GM12878 (cell line): ENCODE measurements around the gene THAP6. TPM values are rescaled to one million over a fixed set of nuclear protein-coding genes. Genes with fewer than 3 reads are reported as not detected.
"Not testable (repeated sequence)": the region's sequence is repeated elsewhere in the genome, so short reads cannot be mapped to it uniquely, and the experiment has no call there.

Source experiments
- ATAC-seq: fragments of 200-7000 bp; cut with Tn5 transposase; 3 replicates; pipeline ENCODE4 v1.9.1; 2020; ENCODE audit warnings: mild to moderate bottlenecking, moderate library complexity
- BruUV-seq: library from RNA; stranded (reverse); fragments of 400-500 nt; replicated peaks from 2 replicates; lab custom pipeline; 2021; lab: Mats Ljungman, UMichigan
- CTCF ChIA-PET: fragments of 300-600 bp; sonication (Branson Sonifier 250); formaldehyde crosslinking; extraction: SDS; loops from one replicate; lab custom pipeline; 2021; ENCODE audit warnings: inconsistent platforms; lab: Yijun Ruan, JAX
- POLR2A ChIA-PET: fragments of 350-600 bp; formaldehyde crosslinking; extraction: SDS; loops from one replicate; lab custom pipeline; 2021; ENCODE audit warnings: inconsistent platforms; lab: Charles Lee
- RAD21 ChIA-PET: fragments of 300-600 bp; sonication (Branson Sonifier 250); formaldehyde crosslinking; loops from one replicate; lab custom pipeline; 2023; ENCODE audit warnings: antibody characterized with exemption; ENCODE audit not compliant: unreplicated experiment; lab: Charles Lee
- SMC1A ChIA-PET: fragments of 300-600 bp; sonication (Branson Sonifier 250); formaldehyde crosslinking; loops from one replicate; lab custom pipeline; 2023; ENCODE audit not compliant: unreplicated experiment, uncharacterized antibody; lab: Charles Lee
- DNase-seq: peaks from one replicate; pipeline ENCODE4 v3.0.0-alpha.2; 2011; ENCODE audit warnings: low read depth, low spot score
- FAIRE-seq: peaks from 3 replicates; lab custom pipeline; 2011; peaks lifted over from hg19 to GRCh38; lab: Jason Lieb, UNC
- H2AFZ ChIP-seq: 2 replicates; pipeline ENCODE4 v1.6.0; 2011; ENCODE audit warnings: low read depth, low read length, control low read depth; ENCODE audit not compliant: control insufficient read depth
- H3K27ac ChIP-seq: 2 replicates; pipeline ENCODE4 v1.5.1; 2011; ENCODE audit warnings: control low read depth; ENCODE audit not compliant: control insufficient read depth, insufficient read depth
- H3K27me3 ChIP-seq, 2 experiments: replicated peaks in 1 of 2; 2 replicates each; pipeline versions ENCODE4 v1.6.0 to v1.6.1; 2011; ENCODE audit warnings: low read length in 1 of 2; ENCODE audit not compliant: control insufficient read depth in 2 of 2, insufficient read depth in 2 of 2
- H3K36me3 ChIP-seq, 2 experiments: 2 replicates each; pipeline ENCODE4 v1.5.1; 2011; ENCODE audit warnings: low read length in 1 of 2; ENCODE audit not compliant: control insufficient read depth in 2 of 2, insufficient read depth in 2 of 2
- H3K4me1 ChIP-seq: 2 replicates; pipeline ENCODE4 v1.6.1; 2011; ENCODE audit warnings: mild to moderate bottlenecking, low read length, moderate library complexity, mixed read lengths; ENCODE audit not compliant: control insufficient read depth, insufficient read depth
- H3K4me2 ChIP-seq: 2 replicates; pipeline ENCODE4 v1.6.0; 2011; ENCODE audit warnings: control low read depth; ENCODE audit not compliant: control insufficient read depth, insufficient read depth
- H3K4me3 ChIP-seq: fragments of 200-600 bp; sonication (generic); 2 replicates; pipeline ENCODE4 v1.5.1; 2016
- H3K79me2 ChIP-seq: 2 replicates; pipeline ENCODE4 v1.6.0; 2011; ENCODE audit warnings: low read length; ENCODE audit not compliant: control insufficient read depth, insufficient read depth
- H3K9ac ChIP-seq: 2 replicates; pipeline ENCODE4 v1.8.0; 2011; ENCODE audit warnings: low read length, control low read depth, mixed read lengths; ENCODE audit not compliant: control insufficient read depth, insufficient read depth
- H3K9me3 ChIP-seq: replicated peaks from 3 replicates; pipeline ENCODE4 v1.5.1; 2011; ENCODE audit warnings: mild to moderate bottlenecking, low read length; ENCODE audit not compliant: control insufficient read depth, insufficient read depth
- H4K20me1 ChIP-seq: 2 replicates; pipeline ENCODE4 v1.6.0; 2011; ENCODE audit not compliant: control insufficient read depth, insufficient read depth
- HCFC1 ChIP-seq: fragments of 150-350 bp; IDR thresholded peaks from 2 replicates; pipeline ENCODE4 v1.6.1; 2014; ENCODE audit warnings: low read length
- KDM1A ChIP-seq: fragments of 200-600 bp; sonication (generic); IDR thresholded peaks from 2 replicates; pipeline ENCODE4 v1.6.1; 2016; ENCODE audit warnings: borderline replicate concordance
- MTA3 ChIP-seq: IDR thresholded peaks from 2 replicates; pipeline ENCODE4 v1.6.1; 2012; ENCODE audit warnings: low read length, inconsistent platforms, borderline replicate concordance
- NR2C1 ChIP-seq: fragments of 450-650 bp; IDR thresholded peaks from 2 replicates; pipeline ENCODE4 v1.6.1; 2017; ENCODE audit warnings: antibody characterized with exemption, mild to moderate bottlenecking, moderate library complexity
- NR2F1 ChIP-seq: fragments of 450-650 bp; conservative IDR thresholded peaks from 2 replicates; pipeline ENCODE4 v1.6.1; 2017; ENCODE audit warnings: mild to moderate bottlenecking
- NRF1 ChIP-seq: conservative IDR thresholded peaks from 2 replicates; pipeline ENCODE4 v1.6.1; 2011; ENCODE audit warnings: mild to moderate bottlenecking, low read depth, low read length, improper control_type of control experiment
- YBX1 ChIP-seq: fragments of 450-650 bp; IDR thresholded peaks from 2 replicates; pipeline ENCODE4 v1.6.1; 2016; ENCODE audit warnings: antibody characterized with exemption
- WGBS: methylation state at CpG from one replicate; pipeline ENCODE4 v1.1.6; 2016; ENCODE audit warnings: low lambda C conversion rate; ENCODE audit not compliant: insufficient replicate concordance, insufficient coverage; ENCODE audit errors: missing lambda C conversion rate; 5-methylcytosine and 5-hydroxymethylcytosine counted together
- in situ Hi-C: fragments of 300-500 bp; cut with MboI; formaldehyde crosslinking; loops from 9 replicates; pipeline ENCODE4 v1.14.3; 2018; ENCODE audit warnings: mixed read lengths
- intact Hi-C: fragments of 100-400 bp; cut with micrococcal nuclease; formaldehyde crosslinking; loops from one replicate; pipeline ENCODE4 v1.14.2; 2022; ENCODE audit not compliant: unreplicated experiment
- polyA plus RNA-seq, 11 experiments: library from polyadenylated mRNA; depleted of rRNA in 4 of 11; unstranded in 6 of 11; stranded (reverse) in 5 of 11; fragments of >200 nt; fragmentation: Nextera tagmentation in 4 of 11; fragmentation: Illumina TruSeq in 1 of 11; extraction: Ambion mirVana in 4 of 11; extraction: Trizol in 1 of 11; gene quantifications; 1 replicate in 1 of 11; 2 replicates in 10 of 11; pipeline versions ENCODE4 v1.2.1 to v1.2.3, GENCODE V29; 2011 to 2016; ENCODE audit warnings: inconsistent platforms in 2 of 11, missing spikeins in 2 of 11, low read depth in 1 of 11
- total RNA-seq, 4 experiments: library from RNA; depleted of rRNA in 3 of 4; stranded (reverse); fragments of >200 nt in 3 of 4; fragmentation: Illumina TruSeq in 1 of 4; extraction: Trizol in 1 of 4; gene quantifications; 2 replicates each; pipeline versions ENCODE4 v1.2.1 to v1.2.3, GENCODE V29; 2013 to 2021
- TF ChIP-seq, protein P1 (sequence below): fragments of 450-650 bp; IDR thresholded peaks from 2 replicates; pipeline ENCODE4 v1.6.1; 2017; ENCODE audit warnings: mild to moderate bottlenecking
- TF ChIP-seq, protein P2 (sequence below): IDR thresholded peaks from 2 replicates; pipeline ENCODE4 v1.6.1; 2011; ENCODE audit warnings: mild to moderate bottlenecking, low read depth, low read length, moderate library complexity; ENCODE audit not compliant: insufficient replicate concordance
- TF ChIP-seq, protein P3 (sequence below): fragments of 450-650 bp; formaldehyde crosslinking; IDR thresholded peaks from 2 replicates; pipeline ENCODE4 v1.5.0; 2022; ENCODE audit warnings: mild to moderate bottlenecking, missing genetic modification characterization

THAP6 gene
- total and polyA plus RNA-seq, 10 of the 15 experiments (the other 5 are each of a cell fraction or from before 2014, with no cell fraction given) = 8.9 to 21.9 (median 12.8) TPM

DNA sequence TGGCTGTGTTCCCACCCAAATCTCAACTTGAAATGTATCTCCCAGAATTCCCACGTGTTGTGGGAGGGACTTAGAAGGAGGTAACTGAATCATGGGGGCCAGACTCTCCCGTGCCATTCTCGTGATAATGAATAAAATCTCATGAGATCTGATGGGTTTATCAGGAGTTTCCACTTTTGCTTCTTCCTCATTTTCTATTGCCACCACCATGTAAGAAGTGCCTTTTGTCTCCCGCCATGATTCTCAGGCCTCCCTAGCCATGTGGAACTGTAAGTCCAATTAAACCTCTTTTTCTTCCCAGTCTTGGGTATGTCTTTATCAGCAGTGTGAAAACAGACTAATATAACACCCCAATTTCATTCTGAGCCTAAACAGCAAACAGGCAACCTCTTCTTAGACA is 4.7 kb upstream of the THAP6 start:
- H3K9me3 ChIP-seq, H3K36me3 ChIP-seq, ATAC-seq, FAIRE-seq, H3K4me3 ChIP-seq, H3K4me2 ChIP-seq, DNase-seq, H3K27me3 ChIP-seq, BruUV-seq, H4K20me1 ChIP-seq, POLR2A ChIA-PET, H3K9ac ChIP-seq, H3K27ac ChIP-seq, H2AFZ ChIP-seq, intact Hi-C loops, in situ Hi-C loops, H3K4me1 ChIP-seq: not testable (repeated sequence)
- ChIA-PET RAD21 (interaction anchor here (2.3 kb wide), 1 partner anchor 19 kb away, joined by 4 read pairs; no protein-coding TSS in a partner anchor), CTCF (interaction anchor here (1.3 kb wide), 1 partner anchor 14 kb away, joined by 4 read pairs; no protein-coding TSS in a partner anchor), SMC1A (interaction anchor here (0.7 to 1.6 kb wide), 3 partner anchors 10 to 255 kb away, joined by 3 to 5 read pairs (median 3); no protein-coding TSS in a partner anchor)
- TF ChIP-seq, protein P1, sequence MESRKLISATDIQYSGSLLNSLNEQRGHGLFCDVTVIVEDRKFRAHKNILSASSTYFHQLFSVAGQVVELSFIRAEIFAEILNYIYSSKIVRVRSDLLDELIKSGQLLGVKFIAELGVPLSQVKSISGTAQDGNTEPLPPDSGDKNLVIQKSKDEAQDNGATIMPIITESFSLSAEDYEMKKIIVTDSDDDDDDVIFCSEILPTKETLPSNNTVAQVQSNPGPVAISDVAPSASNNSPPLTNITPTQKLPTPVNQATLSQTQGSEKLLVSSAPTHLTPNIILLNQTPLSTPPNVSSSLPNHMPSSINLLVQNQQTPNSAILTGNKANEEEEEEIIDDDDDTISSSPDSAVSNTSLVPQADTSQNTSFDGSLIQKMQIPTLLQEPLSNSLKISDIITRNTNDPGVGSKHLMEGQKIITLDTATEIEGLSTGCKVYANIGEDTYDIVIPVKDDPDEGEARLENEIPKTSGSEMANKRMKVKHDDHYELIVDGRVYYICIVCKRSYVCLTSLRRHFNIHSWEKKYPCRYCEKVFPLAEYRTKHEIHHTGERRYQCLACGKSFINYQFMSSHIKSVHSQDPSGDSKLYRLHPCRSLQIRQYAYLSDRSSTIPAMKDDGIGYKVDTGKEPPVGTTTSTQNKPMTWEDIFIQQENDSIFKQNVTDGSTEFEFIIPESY = peak; percentile 98
- peaks cover 59% of the 10 kb centered on the region for H3K79me2 ChIP-seq
- 95% methylated on average over 4 of the region's 4 CpGs for WGBS

DNA sequence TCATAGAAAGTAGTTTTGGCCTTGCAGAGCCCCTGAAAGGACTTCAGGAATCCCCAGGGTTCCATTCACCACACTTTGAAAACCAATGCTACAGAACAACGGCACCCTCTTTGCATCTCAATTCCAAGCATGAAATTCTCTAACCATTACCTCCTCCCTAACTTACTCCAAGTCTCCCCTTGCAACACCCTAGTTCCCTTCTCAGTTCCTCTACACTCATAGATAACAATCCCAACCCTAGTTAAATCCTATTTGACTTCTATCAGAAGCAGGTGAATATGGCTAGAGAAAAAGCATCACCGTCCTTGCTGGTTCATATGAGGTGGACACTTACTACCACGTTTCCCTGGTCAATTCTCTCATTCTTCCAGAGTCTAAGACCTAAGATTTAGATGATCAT is 2.4 kb upstream of the THAP6 start:
- BruUV-seq = no TSS peak
- H3K9ac ChIP-seq = no peak overlapping the region; the same call in 1 of the 2 replicates
- H2AFZ ChIP-seq = no peak overlapping the region
- H3K4me2 ChIP-seq = peak overlapping the region; percentile 89
- H3K9me3 ChIP-seq = peaks cover 6% of the 10 kb centered on the region
- FAIRE-seq (no peak), DNase-seq (no peak), ATAC-seq (no peak)
- peaks cover 70% of the 10 kb centered on the region for H3K79me2 ChIP-seq
- H3K36me3 ChIP-seq = no peaks in the 10 kb centered on the region
- in situ Hi-C loops = no loop called here
- peak overlapping the region; percentile 60 for H3K27ac ChIP-seq
- H3K4me3 ChIP-seq = peak overlapping the region; percentile 98
- H4K20me1 ChIP-seq = no peaks in the 10 kb centered on the region
- CTCF ChIA-PET = interaction anchor here (0.9 to 1.8 kb wide), 2 partner anchors 20 kb away, joined by 3 to 8 read pairs; no protein-coding TSS in a partner anchor
- no peaks in the 10 kb centered on the region for H3K27me3 ChIP-seq
- no peaks in the 10 kb centered on the region for H3K4me1 ChIP-seq
- SMC1A ChIA-PET = interaction anchor here (1.6 to 2.1 kb wide), 3 partner anchors 12 to 157 kb away, joined by 4 to 10 read pairs (median 6); no protein-coding TSS in a partner anchor
- RAD21 ChIA-PET = no interaction called here
- POLR2A ChIA-PET = interaction anchor here (0.6 kb wide), 1 partner anchor 11 kb away, joined by 4 read pairs; no protein-coding TSS in a partner anchor
- WGBS = 65% methylated on average over 3 of the region's 3 CpGs
- intact Hi-C loops = loop anchor here (5.0 kb wide), 2 partner anchors 215 to 640 kb away; no protein-coding TSS in a partner anchor
- TF ChIP-seq HCFC1 (no peak), KDM1A (no peak), NRF1 (no peak), NR2F1 (no peak), MTA3 (no peak), NR2C1 (no peak), YBX1 (no peak)
- TF ChIP-seq, protein P2, sequence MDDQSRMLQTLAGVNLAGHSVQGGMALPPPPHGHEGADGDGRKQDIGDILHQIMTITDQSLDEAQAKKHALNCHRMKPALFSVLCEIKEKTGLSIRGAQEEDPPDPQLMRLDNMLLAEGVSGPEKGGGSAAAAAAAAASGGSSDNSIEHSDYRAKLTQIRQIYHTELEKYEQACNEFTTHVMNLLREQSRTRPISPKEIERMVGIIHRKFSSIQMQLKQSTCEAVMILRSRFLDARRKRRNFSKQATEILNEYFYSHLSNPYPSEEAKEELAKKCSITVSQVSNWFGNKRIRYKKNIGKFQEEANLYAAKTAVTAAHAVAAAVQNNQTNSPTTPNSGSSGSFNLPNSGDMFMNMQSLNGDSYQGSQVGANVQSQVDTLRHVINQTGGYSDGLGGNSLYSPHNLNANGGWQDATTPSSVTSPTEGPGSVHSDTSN = no peak
- TF ChIP-seq, protein P3, sequence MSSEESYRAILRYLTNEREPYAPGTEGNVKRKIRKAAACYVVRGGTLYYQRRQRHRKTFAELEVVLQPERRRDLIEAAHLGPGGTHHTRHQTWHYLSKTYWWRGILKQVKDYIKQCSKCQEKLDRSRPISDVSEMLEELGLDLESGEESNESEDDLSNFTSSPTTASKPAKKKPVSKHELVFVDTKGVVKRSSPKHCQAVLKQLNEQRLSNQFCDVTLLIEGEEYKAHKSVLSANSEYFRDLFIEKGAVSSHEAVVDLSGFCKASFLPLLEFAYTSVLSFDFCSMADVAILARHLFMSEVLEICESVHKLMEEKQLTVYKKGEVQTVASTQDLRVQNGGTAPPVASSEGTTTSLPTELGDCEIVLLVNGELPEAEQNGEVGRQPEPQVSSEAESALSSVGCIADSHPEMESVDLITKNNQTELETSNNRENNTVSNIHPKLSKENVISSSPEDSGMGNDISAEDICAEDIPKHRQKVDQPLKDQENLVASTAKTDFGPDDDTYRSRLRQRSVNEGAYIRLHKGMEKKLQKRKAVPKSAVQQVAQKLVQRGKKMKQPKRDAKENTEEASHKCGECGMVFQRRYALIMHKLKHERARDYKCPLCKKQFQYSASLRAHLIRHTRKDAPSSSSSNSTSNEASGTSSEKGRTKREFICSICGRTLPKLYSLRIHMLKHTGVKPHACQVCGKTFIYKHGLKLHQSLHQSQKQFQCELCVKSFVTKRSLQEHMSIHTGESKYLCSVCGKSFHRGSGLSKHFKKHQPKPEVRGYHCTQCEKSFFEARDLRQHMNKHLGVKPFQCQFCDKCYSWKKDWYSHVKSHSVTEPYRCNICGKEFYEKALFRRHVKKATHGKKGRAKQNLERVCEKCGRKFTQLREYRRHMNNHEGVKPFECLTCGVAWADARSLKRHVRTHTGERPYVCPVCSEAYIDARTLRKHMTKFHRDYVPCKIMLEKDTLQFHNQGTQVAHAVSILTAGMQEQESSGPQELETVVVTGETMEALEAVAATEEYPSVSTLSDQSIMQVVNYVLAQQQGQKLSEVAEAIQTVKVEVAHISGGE = no peak
